ENCODE measurements around the gene EXD1.
"Not testable (repeated sequence)": the region's sequence is repeated elsewhere in the genome, so short reads cannot be mapped to it uniquely, and the experiment has no call there.

EXD1 gene

GRCh38 chr15:41256577-41257038 is 26.1 kb upstream of the EXD1 start:
- H3K4me3 ChIP-seq (ENCODE audit: extremely low read depth, insufficient read depth, low read length, poor library complexity, severe bottlenecking), result no peak overlapping the region
- no peaks in the 10 kb centered on the region for H3K4me1 ChIP-seq (ENCODE audit: control insufficient read depth, insufficient read depth, low read length, poor library complexity, severe bottlenecking)
- WGBS, 2 experiments (ENCODE audit: insufficient coverage in 2 of 2), result 98 to 100% methylated on average over 3 to 4 of the region's 5 CpGs
- H3K9me3 ChIP-seq (ENCODE audit: control insufficient read depth, low read length), result no peaks in the 10 kb centered on the region
- no peak overlapping the region for H3K27ac ChIP-seq (ENCODE audit: low read depth, low read length, severe bottlenecking)
- H3K36me3 ChIP-seq (ENCODE audit: control insufficient read depth, insufficient read depth, low read length), result peaks cover 46% of the 10 kb centered on the region

DNA sequence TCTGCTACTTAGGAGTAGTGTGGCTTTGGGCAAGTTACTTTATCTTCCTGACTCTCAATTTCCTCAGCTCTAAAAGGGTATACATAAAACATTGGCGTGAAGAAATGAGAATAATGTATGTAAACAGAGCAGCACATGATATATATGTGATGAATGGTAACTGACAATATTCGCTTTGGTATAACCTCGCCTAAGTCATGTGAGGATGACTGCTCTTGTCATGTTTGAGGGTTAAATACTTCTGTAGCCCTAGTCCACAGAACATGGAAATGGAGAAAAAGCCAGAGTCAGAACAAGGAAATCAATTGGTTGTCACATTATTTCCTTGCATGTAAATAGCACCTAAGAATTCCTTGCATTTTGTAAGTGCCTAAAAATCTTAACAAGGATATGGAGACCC is 25.5 kb upstream of the EXD1 start:
- no peaks in the 10 kb centered on the region for H3K9me3 ChIP-seq (ENCODE audit: control insufficient read depth, low read length)
- WGBS, 2 experiments (ENCODE audit: insufficient coverage in 2 of 2), result 86 to 92% methylated on average over 2 to 3 of the region's 3 CpGs
- no peaks in the 10 kb centered on the region for H3K4me1 ChIP-seq (ENCODE audit: control insufficient read depth, insufficient read depth, low read length, poor library complexity, severe bottlenecking)
- peaks cover 48% of the 10 kb centered on the region for H3K36me3 ChIP-seq (ENCODE audit: control insufficient read depth, insufficient read depth, low read length)
- H3K4me3 ChIP-seq (ENCODE audit: extremely low read depth, insufficient read depth, low read length, poor library complexity, severe bottlenecking), result no peak overlapping the region
- H3K27ac ChIP-seq (ENCODE audit: low read depth, low read length, severe bottlenecking), result no peak overlapping the region

GRCh38 chr15:41254560-41254959 is 24.0 kb upstream of the EXD1 start:
- WGBS, 2 experiments (ENCODE audit: insufficient coverage in 2 of 2), result 100% methylated on average over 1 of the region's 4 CpGs; no CpG with 5 or more reads in 1 of the 2 experiments
- peaks cover 47% of the 10 kb centered on the region for H3K36me3 ChIP-seq (ENCODE audit: control insufficient read depth, insufficient read depth, low read length)
- no peaks in the 10 kb centered on the region for H3K4me1 ChIP-seq (ENCODE audit: control insufficient read depth, insufficient read depth, low read length, poor library complexity, severe bottlenecking)
- no peak overlapping the region for H3K27ac ChIP-seq (ENCODE audit: low read depth, low read length, severe bottlenecking)
- no peak overlapping the region for H3K4me3 ChIP-seq (ENCODE audit: extremely low read depth, insufficient read depth, low read length, poor library complexity, severe bottlenecking)
- H3K9me3 ChIP-seq (ENCODE audit: control insufficient read depth, low read length), result no peaks in the 10 kb centered on the region

- Histone ChIP-seq H3K36me3 (ENCODE audit: control insufficient read depth, insufficient read depth, low read length) (peaks cover 57% of the 10 kb centered on the region), H3K4me3 (ENCODE audit: extremely low read depth, insufficient read depth, low read length, poor library complexity, severe bottlenecking) (no peak overlapping the region), H3K4me1 (ENCODE audit: control insufficient read depth, insufficient read depth, low read length, poor library complexity, severe bottlenecking) (no peaks in the 10 kb centered on the region), H3K27ac (ENCODE audit: low read depth, low read length, severe bottlenecking) (no peak overlapping the region), H3K9me3 (ENCODE audit: control insufficient read depth, low read length) (no peaks in the 10 kb centered on the region)
- 96 to 98% methylated on average over 3 to 5 of the region's 5 CpGs for WGBS, 2 experiments (ENCODE audit: insufficient coverage in 2 of 2)
Observed at GRCh38 chr15:41251411-41251810, 20.9 kb upstream of the EXD1 start.

DNA sequence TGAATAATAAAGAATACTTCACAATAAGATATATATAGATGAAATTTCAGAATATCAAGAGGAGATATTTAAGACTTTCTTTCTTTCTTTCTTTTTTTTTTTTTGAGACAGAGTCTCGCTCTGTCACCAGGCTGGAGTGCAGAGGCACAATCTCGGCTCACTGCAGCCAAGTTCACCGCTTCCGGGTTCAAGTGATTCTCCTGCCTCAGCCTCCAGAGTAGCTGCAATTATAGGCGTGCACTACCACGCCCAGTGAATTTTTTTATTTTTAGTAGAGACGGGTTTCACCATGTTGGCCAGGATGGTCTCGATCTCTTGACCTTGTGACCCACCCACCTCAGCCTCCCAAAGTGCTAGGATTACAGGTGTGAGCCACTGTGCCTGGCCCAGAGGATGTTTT is 20.2 kb upstream of the EXD1 start:
- peaks cover 55% of the 10 kb centered on the region for H3K36me3 ChIP-seq (ENCODE audit: control insufficient read depth, insufficient read depth, low read length)
- H3K9me3 ChIP-seq (ENCODE audit: control insufficient read depth, low read length); H3K4me1 ChIP-seq (ENCODE audit: control insufficient read depth, insufficient read depth, low read length, poor library complexity, severe bottlenecking); H3K4me3 ChIP-seq (ENCODE audit: extremely low read depth, insufficient read depth, low read length, poor library complexity, severe bottlenecking); H3K27ac ChIP-seq (ENCODE audit: low read depth, low read length, severe bottlenecking): not testable (repeated sequence)
- 89 to 91% methylated on average over 7 to 8 of the region's 8 CpGs for WGBS, 2 experiments (ENCODE audit: insufficient coverage in 2 of 2)

DNA sequence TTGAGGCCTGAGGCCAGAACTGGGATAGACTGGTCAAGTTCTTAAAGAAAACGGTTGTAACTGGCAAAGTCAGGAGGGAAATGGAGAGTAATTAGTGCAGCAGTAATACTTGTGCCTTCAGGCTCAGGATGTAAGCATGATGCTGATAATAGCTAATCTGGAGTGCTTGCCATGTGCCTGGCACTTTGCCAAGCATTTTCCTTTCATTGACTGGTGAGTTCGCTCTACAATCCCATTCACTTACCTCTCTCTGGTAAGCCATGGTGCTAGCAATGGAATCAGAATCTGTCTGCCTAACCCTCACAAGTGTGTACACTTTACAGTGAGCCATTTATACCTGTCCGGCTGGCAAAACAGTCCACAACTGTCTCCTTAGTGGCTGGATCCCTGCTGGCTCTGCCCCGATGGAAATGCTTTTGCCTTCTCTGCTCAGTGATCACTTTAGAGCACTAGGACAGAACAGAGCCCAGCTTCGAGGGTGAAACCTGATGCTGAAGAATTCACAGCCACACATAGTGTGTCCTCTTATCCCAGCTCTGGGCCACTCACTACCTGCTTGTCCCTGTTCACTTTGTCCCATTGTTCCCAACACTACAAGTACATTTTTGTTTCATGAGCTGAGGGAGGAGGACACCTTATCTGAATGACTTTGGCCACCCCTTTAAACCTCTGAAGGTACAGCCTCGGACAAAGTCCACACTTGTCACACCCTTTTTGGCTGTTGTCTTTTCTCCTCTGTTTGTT is 10.8 kb upstream of the EXD1 start:
- H3K27ac ChIP-seq (ENCODE audit: low read depth, low read length, severe bottlenecking), result no peak overlapping the region
- H3K9me3 ChIP-seq (ENCODE audit: control insufficient read depth, low read length), result no peaks in the 10 kb centered on the region
- 88 to 92% methylated on average over 5 to 6 of the region's 6 CpGs for WGBS, 2 experiments (ENCODE audit: insufficient coverage in 2 of 2)
- peaks cover 35% of the 10 kb centered on the region for H3K36me3 ChIP-seq (ENCODE audit: control insufficient read depth, insufficient read depth, low read length)
- no peaks in the 10 kb centered on the region for H3K4me1 ChIP-seq (ENCODE audit: control insufficient read depth, insufficient read depth, low read length, poor library complexity, severe bottlenecking)
- H3K4me3 ChIP-seq (ENCODE audit: extremely low read depth, insufficient read depth, low read length, poor library complexity, severe bottlenecking), result no peak overlapping the region

DNA sequence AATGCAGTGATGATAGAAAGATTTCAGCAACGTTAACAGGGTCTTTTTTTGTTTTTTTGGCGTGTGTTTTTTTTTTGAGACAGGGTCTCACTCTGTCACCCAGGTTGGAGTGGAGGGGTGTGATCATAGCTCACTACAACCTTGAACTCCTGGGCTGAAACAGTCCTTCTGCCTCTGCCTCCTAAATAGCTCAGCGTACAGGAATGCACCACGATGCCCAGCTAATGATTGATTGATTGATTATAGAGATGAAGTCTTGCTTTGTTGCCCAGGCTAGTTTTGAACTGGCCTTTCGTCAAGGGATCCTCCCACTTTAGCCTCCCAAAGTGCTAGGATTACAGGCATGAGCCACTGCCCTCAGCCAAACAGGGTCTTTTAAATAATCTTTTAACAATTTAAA is 7.5 kb upstream of the EXD1 start:
- Histone ChIP-seq H3K9me3 (ENCODE audit: control insufficient read depth, low read length) (no peaks in the 10 kb centered on the region), H3K36me3 (ENCODE audit: control insufficient read depth, insufficient read depth, low read length) (peaks cover 14% of the 10 kb centered on the region), H3K27ac (ENCODE audit: low read depth, low read length, severe bottlenecking) (no peak overlapping the region), H3K4me3 (ENCODE audit: extremely low read depth, insufficient read depth, low read length, poor library complexity, severe bottlenecking) (no peak overlapping the region), H3K4me1 (ENCODE audit: control insufficient read depth, insufficient read depth, low read length, poor library complexity, severe bottlenecking) (peaks cover 7% of the 10 kb centered on the region)
- WGBS, 2 experiments (ENCODE audit: insufficient coverage in 2 of 2), result 100% methylated on average over 1 of the region's 5 CpGs; no CpG with 5 or more reads in 1 of the 2 experiments

- Histone ChIP-seq H3K4me1 (ENCODE audit: control insufficient read depth, insufficient read depth, low read length, poor library complexity, severe bottlenecking) (peaks cover 13% of the 10 kb centered on the region), H3K27ac (ENCODE audit: low read depth, low read length, severe bottlenecking) (no peak overlapping the region), H3K4me3 (ENCODE audit: extremely low read depth, insufficient read depth, low read length, poor library complexity, severe bottlenecking) (no peak overlapping the region), H3K36me3 (ENCODE audit: control insufficient read depth, insufficient read depth, low read length) (peaks cover 4% of the 10 kb centered on the region), H3K9me3 (ENCODE audit: control insufficient read depth, low read length) (no peaks in the 10 kb centered on the region)
Observed at GRCh38 chr15:41235929-41236328, 5.4 kb upstream of the EXD1 start.

DNA sequence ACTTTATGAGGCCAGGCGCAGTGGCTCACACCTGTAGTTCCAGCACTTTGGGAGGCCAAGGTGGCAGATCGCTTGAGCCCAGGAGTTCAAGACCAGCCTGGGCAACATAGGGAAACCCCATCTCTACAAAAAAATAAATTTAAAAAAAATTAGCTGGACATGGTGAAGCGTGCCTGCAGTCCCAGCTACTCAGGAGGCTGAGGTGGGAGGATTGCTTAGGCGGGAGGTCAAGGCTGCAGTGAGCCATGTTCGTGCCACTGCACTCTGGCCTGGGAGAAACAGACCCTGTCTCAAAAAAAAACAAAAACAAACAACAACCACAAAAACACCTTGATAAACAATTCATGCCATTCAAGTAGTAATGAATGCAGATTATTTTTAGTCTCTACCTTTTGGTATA is 4.7 kb upstream of the EXD1 start:
- not testable (repeated sequence) for H3K27ac ChIP-seq (ENCODE audit: low read depth, low read length, severe bottlenecking); H3K4me3 ChIP-seq (ENCODE audit: extremely low read depth, insufficient read depth, low read length, poor library complexity, severe bottlenecking); H3K9me3 ChIP-seq (ENCODE audit: control insufficient read depth, low read length); H3K36me3 ChIP-seq (ENCODE audit: control insufficient read depth, insufficient read depth, low read length)
- H3K4me1 ChIP-seq (ENCODE audit: control insufficient read depth, insufficient read depth, low read length, poor library complexity, severe bottlenecking), result peaks cover 13% of the 10 kb centered on the region
- WGBS, 2 experiments (ENCODE audit: insufficient coverage in 2 of 2), result 96% methylated on average over 4 of the region's 5 CpGs; no CpG with 5 or more reads in 1 of the 2 experiments

DNA sequence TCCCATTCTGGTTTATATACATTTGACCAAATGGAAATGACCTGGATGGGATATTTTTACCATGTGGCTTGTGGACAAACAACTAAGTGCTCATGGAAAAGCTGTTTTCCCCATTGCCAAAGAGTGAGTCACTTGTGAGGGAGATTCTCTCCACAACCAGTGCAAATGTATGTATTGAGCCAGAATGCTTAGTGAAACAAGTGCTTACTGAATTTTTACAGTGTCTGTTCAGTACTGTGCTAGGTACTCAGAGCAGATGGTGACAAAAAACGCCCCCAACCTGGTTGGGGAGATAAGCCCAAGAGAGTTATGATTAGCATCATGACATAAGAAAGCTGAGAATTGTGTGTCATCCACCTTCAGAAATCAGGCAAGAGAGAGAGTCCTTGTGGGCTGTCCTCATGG is 2.8 kb upstream of the EXD1 start:
- Histone ChIP-seq H3K4me3 (ENCODE audit: extremely low read depth, insufficient read depth, low read length, poor library complexity, severe bottlenecking) (no peak overlapping the region), H3K27ac (ENCODE audit: low read depth, low read length, severe bottlenecking) (no peak overlapping the region), H3K36me3 (ENCODE audit: control insufficient read depth, insufficient read depth, low read length) (peaks cover 4% of the 10 kb centered on the region), H3K4me1 (ENCODE audit: control insufficient read depth, insufficient read depth, low read length, poor library complexity, severe bottlenecking) (peaks cover 13% of the 10 kb centered on the region), H3K9me3 (ENCODE audit: control insufficient read depth, low read length) (no peaks in the 10 kb centered on the region)
- WGBS, 2 experiments (ENCODE audit: insufficient coverage in 2 of 2), result 85 to 86% methylated on average over 1 of the region's 1 CpG

GRCh38 chr15:41231422-41232226 is 1.1 kb upstream of the EXD1 start:
- H3K9me3 ChIP-seq (ENCODE audit: control insufficient read depth, low read length), result no peaks in the 10 kb centered on the region
- WGBS, 2 experiments (ENCODE audit: insufficient coverage in 2 of 2), result 6 to 7% methylated on average over 16 to 17 of the region's 28 CpGs
- peaks cover 13% of the 10 kb centered on the region for H3K4me1 ChIP-seq (ENCODE audit: control insufficient read depth, insufficient read depth, low read length, poor library complexity, severe bottlenecking)
- peaks cover 4% of the 10 kb centered on the region for H3K36me3 ChIP-seq (ENCODE audit: control insufficient read depth, insufficient read depth, low read length)
- H3K27ac ChIP-seq (ENCODE audit: low read depth, low read length, severe bottlenecking), result peak overlapping the region; percentile 91
- H3K4me3 ChIP-seq (ENCODE audit: extremely low read depth, insufficient read depth, low read length, poor library complexity, severe bottlenecking), result peak overlapping the region; percentile 88

All from mesodermal cell (in vitro differentiated cells).